Upper lobe of left lung (tissue), 6 donors: ENCODE data around the gene SPTLC1. TPM values are rescaled to one million over a fixed set of nuclear protein-coding genes. Genes with fewer than 3 reads are reported as not detected.
"Not testable (repeated sequence)": the region's sequence is repeated elsewhere in the genome, so short reads cannot be mapped to it uniquely, and the experiment has no call there.

Source experiments
- ATAC-seq, 2 donors: fragments of 200-7000 bp; cut with Tn5 transposase; one replicate each; pipeline ENCODE4 v1.9.1; 2022; ENCODE audit warnings: mild to moderate bottlenecking in 2 of 2, moderate library complexity in 2 of 2; ENCODE audit not compliant: low FRiP score in 2 of 2
- DNase-seq, 2 donors: peaks; one replicate each; pipeline ENCODE4 v3.0.0-alpha.2; 2019 to 2020
- H3K27ac ChIP-seq, 4 donors: fragments of 200-600 bp; sonication (generic); one replicate each; pipeline ENCODE4 v1.5.1; 2016 to 2019
- H3K27me3 ChIP-seq, 4 donors: fragments of 200-600 bp; sonication (generic); one replicate each; pipeline ENCODE4 v1.5.1; 2017 to 2019
- H3K36me3 ChIP-seq, 4 donors: fragments of 200-600 bp; sonication (generic); one replicate each; pipeline ENCODE4 v1.5.1; 2016 to 2019
- H3K4me1 ChIP-seq, 4 donors: fragments of 200-600 bp; sonication (generic); one replicate each; pipeline ENCODE4 v1.5.1; 2018 to 2019
- H3K4me3 ChIP-seq, 4 donors: fragments of 200-600 bp; sonication (generic); one replicate each; pipeline ENCODE4 v1.5.1; 2017 to 2019; ENCODE audit warnings: mild to moderate bottlenecking in 2 of 4, moderate library complexity in 1 of 4
- H3K9me3 ChIP-seq, 4 donors: fragments of 200-600 bp; sonication (generic); one replicate each; pipeline ENCODE4 v1.5.1; 2018 to 2019
- CTCF ChIP-seq, 6 experiments: fragments of 450-650 bp in 4 of 6; fragments of 200-600 bp in 2 of 6; sonication (generic) in 2 of 6; IDR thresholded peaks; one replicate each; pipeline ENCODE4 v1.5.1; 2016 to 2019; ENCODE audit warnings: antibody characterized with exemption in 6 of 6
- EP300 ChIP-seq, 4 donors: sonication (generic); formaldehyde crosslinking; IDR thresholded peaks; one replicate each; pipeline ENCODE4 v1.5.1; 2017; ENCODE audit warnings: antibody characterized with exemption in 4 of 4, control low read depth in 2 of 4
- POLR2A ChIP-seq, 4 donors: fragments of 450-650 bp; IDR thresholded peaks; one replicate each; pipeline ENCODE4 v1.5.1; 2016 to 2017; ENCODE audit warnings: antibody characterized with exemption in 4 of 4, mild to moderate bottlenecking in 2 of 4
- POLR2AphosphoS5 ChIP-seq, 2 donors: sonication (generic); formaldehyde crosslinking; IDR thresholded peaks; one replicate each; pipeline ENCODE4 v1.5.1; 2017; ENCODE audit warnings: antibody characterized with exemption in 2 of 2
- WGBS, 2 donors: methylation state at CpG; one replicate each; pipeline ENCODE4 v1.1.5; 2017 to 2018; 5-methylcytosine and 5-hydroxymethylcytosine counted together
- total RNA-seq, 6 donors: library from RNA; depleted of rRNA in 4 of 6; stranded (reverse); fragments of >200 nt in 4 of 6; gene quantifications; one replicate each; pipeline versions ENCODE4 v1.1.0 to v1.2.1, GENCODE V29; 2016 to 2021
- donor health status: DM: no; HTN: no; CAD: no; lungs with moderate emphysema.
- donor health status: DM: no; HTN: yes; CAD: no; lungs with severe emphysema.

The SPTLC1 gene
- total RNA-seq, 6 donors from 2014 or later: 25.6 to 85.7 (median 60.6) TPM

- Histone ChIP-seq H3K4me1 (no peaks in the 10 kb centered on the region), H3K27ac (no peak overlapping the region), H3K4me3 (no peak overlapping the region), H3K27me3 (no peaks in the 10 kb centered on the region), H3K36me3 (no peaks in the 10 kb centered on the region), H3K9me3 (no peaks in the 10 kb centered on the region)
- DNase-seq (no peak), ATAC-seq (no peak)
- 89 to 92% methylated on average over 9 to 10 of the region's 10 CpGs for WGBS, 2 donors
- no peak for TF ChIP-seq POLR2AphosphoS5 (IDR thresholded peaks at IDR 0.05)
- no peak for TF ChIP-seq EP300 (IDR thresholded peaks at IDR 0.05)
- TF ChIP-seq CTCF (IDR thresholded peaks at IDR 0.05): no peak
- TF ChIP-seq POLR2A (IDR thresholded peaks at IDR 0.05): no peak
Measured at GRCh38 chr9:92160786-92161185, 45.6 kb upstream of the SPTLC1 start.

- no peak for TF ChIP-seq EP300 (IDR thresholded peaks at IDR 0.05)
- TF ChIP-seq CTCF (IDR thresholded peaks at IDR 0.05): no peak
- Histone ChIP-seq H3K36me3 (no peaks in the 10 kb centered on the region), H3K4me3 (no peak overlapping the region), H3K27ac (no peak overlapping the region), H3K9me3 (no peaks in the 10 kb centered on the region), H3K27me3 (no peaks in the 10 kb centered on the region), H3K4me1 (no peaks in the 10 kb centered on the region)
- 88 to 90% methylated on average over 5 of the region's 5 CpGs for WGBS, 2 donors
- no peak for ATAC-seq
- DNase-seq: no peak
Measured at GRCh38 chr9:92159058-92159457, 43.8 kb upstream of the SPTLC1 start.

DNA sequence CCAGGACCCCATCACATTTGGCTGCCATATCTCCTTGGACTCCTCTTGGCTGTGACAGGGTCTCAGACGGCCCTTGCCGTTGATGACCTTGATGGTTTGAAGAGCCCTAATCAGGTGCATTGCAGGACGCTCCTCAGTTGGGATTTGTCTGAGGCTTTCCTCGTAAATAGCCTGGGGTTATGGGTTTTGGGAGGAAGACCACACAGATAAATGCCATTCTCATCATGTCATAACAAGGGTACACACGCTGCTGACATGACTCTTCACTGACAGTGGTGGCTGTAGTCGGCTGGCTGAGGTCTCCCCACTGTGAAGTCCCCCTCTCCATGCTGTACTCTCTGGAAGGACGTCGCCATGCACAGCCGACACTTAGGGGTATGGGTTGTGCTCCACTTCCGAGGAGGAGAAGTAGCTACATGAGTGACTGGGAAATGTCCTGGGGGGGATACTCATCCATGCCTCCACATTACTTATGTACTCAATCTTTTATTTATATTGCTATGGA, 42.9 kb upstream of the SPTLC1 start:
- Histone ChIP-seq H3K27me3 (no peaks in the 10 kb centered on the region), H3K4me3 (no peak overlapping the region), H3K4me1 (no peaks in the 10 kb centered on the region), H3K27ac (no peak overlapping the region), H3K36me3 (no peaks in the 10 kb centered on the region), H3K9me3 (no peaks in the 10 kb centered on the region)
- ATAC-seq (no peak), DNase-seq (no peak)
- TF ChIP-seq POLR2A (IDR thresholded peaks at IDR 0.05) (no peak), POLR2AphosphoS5 (IDR thresholded peaks at IDR 0.05) (no peak), EP300 (IDR thresholded peaks at IDR 0.05) (no peak), CTCF (IDR thresholded peaks at IDR 0.05) (no peak)
- 90 to 92% methylated on average over 9 to 10 of the region's 10 CpGs for WGBS, 2 donors

GRCh38 chr9:92155736-92156135, 40.5 kb upstream of the SPTLC1 start:
- H3K4me1 ChIP-seq, ATAC-seq, H3K36me3 ChIP-seq, H3K4me3 ChIP-seq, DNase-seq, H3K9me3 ChIP-seq, H3K27me3 ChIP-seq, H3K27ac ChIP-seq: not testable (repeated sequence)
- 83 to 86% methylated on average over 12 of the region's 12 CpGs for WGBS, 2 donors

DNA sequence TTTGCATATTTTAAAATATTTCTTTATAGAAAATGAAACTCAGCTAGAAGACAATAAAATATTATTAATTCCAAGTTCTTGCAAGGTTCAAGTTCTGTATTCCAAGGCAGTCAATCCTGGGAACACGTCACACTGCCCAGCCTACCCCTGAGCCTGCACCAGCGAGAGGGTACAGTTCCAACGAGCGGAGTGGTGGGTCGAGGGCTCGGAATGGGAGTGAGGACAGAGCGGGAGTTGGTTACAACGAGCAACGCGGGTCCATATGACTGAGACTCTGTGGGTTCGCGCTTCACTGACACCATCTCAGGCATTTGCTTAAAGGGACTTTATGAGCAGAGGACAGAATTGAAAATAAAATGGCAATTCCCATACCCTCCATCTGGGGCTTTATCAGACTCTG, 40.0 kb upstream of the SPTLC1 start:
- no peaks in the 10 kb centered on the region for H3K9me3 ChIP-seq

DNA sequence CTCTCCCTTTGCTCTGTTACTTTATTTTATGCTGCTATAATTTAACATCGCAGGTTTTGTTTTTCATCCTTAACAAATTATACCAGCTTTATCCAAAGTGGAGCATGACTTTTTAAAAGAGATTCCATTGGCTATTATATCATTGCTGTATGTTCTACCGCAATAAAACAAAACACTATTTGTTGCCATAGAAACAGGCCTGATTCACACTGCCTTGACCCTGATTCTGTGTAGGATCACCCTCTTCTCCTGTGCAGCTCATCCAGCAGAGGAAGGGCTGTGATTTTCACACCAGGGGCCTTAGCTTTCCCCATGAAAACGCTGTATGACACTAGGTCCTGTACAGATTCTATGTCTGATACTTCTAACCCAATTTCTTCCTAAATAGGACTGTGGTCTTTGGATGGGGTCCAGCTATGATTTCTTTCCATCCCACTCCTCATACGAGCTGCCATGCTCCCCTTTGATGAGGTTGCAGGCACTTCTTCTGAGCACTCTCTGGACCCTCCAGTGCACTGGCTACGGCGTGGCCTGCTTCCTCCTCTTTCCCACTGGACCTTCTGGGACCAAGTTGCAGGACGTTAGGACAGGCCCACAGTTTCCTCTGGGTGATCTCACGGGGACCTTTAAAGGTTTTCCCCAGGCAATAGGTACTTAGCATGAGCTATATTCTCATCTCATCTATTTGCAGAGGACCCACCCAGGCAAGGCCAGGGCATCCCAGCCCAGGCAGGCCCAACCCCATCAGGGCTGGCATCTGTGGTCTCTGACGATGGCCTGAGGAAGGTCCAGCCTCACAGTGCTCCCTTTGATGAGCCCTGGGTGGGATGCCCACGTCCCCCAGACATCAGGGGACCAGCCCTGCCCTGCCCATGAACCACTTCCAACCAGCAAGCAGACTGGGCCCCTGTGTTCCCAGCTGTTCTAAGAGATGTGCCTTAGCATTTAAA, 38.5 kb upstream of the SPTLC1 start:
- not testable (repeated sequence) for H3K27ac ChIP-seq, DNase-seq, H3K36me3 ChIP-seq, H3K9me3 ChIP-seq, H3K4me1 ChIP-seq, H3K4me3 ChIP-seq, H3K27me3 ChIP-seq
- 80 to 89% methylated on average over 9 to 10 of the region's 10 CpGs for WGBS, 2 donors
- ATAC-seq: peak; percentile 15 to 86

More for the DNA sequence above, 40.0 kb upstream of the SPTLC1 start:
- Histone ChIP-seq H3K4me1 (peaks cover 0 to 6% (median 0%) of the 10 kb centered on the region in 4 donors), H3K4me3 (no peak overlapping the region), H3K27me3 (no peaks in the 10 kb centered on the region), H3K36me3 (no peaks in the 10 kb centered on the region), H3K27ac (no peak overlapping the region)
- TF ChIP-seq CTCF (IDR thresholded peaks at IDR 0.05) (no peak), POLR2AphosphoS5 (IDR thresholded peaks at IDR 0.05) (no peak)
- WGBS, 2 donors: 88 to 91% methylated on average over 12 of the region's 12 CpGs
- no peak for ATAC-seq
- DNase-seq: no peak
